Measurements from ENCODE around the gene WEE1. TPM values are rescaled to one million over a fixed set of nuclear protein-coding genes. Genes with fewer than 3 reads are reported as not detected.

Gene WEE1
- total and polyA plus RNA-seq, 10 of the 15 experiments (the other 5 are each of a cell fraction or from before 2014, with no cell fraction given): 13.8 to 69.5 (median 45.4) TPM

GRCh38 chr11:9601037-9601875 lies 27.8 kb downstream of the WEE1 start (continued):
- TF ChIP-seq YY1 (IDR thresholded peaks at IDR 0.05; ENCODE audit: low read depth, low read length): 0 out of 2 replicates have a peak, but pooled peaks have one; percentile 26
- TF ChIP-seq BCL3 (IDR thresholded peaks at IDR 0.05; ENCODE audit: borderline replicate concordance, insufficient read depth, low read depth, low read length, poor library complexity, severe bottlenecking): peak; percentile 49
- TF ChIP-seq, protein P1, sequence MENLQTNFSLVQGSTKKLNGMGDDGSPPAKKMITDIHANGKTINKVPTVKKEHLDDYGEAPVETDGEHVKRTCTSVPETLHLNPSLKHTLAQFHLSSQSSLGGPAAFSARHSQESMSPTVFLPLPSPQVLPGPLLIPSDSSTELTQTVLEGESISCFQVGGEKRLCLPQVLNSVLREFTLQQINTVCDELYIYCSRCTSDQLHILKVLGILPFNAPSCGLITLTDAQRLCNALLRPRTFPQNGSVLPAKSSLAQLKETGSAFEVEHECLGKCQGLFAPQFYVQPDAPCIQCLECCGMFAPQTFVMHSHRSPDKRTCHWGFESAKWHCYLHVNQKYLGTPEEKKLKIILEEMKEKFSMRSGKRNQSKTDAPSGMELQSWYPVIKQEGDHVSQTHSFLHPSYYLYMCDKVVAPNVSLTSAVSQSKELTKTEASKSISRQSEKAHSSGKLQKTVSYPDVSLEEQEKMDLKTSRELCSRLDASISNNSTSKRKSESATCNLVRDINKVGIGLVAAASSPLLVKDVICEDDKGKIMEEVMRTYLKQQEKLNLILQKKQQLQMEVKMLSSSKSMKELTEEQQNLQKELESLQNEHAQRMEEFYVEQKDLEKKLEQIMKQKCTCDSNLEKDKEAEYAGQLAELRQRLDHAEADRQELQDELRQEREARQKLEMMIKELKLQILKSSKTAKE (IDR thresholded peaks at IDR 0.05; ENCODE audit: low read depth, poor library complexity, severe bottlenecking): peak; percentile 49
- no peak for TF ChIP-seq KAT2A (conservative IDR thresholded peaks at IDR 0.05; ENCODE audit: control insufficient read depth, low read depth, low read length)
- TF ChIP-seq ESRRA (IDR thresholded peaks at IDR 0.05; ENCODE audit: low read length): no peak
- TF ChIP-seq STAT3 (IDR thresholded peaks at IDR 0.05; ENCODE audit: low read depth, low read length): no peak
- TF ChIP-seq ZSCAN29 (IDR thresholded peaks at IDR 0.05): no peak
- TF ChIP-seq BHLHE40 (IDR thresholded peaks at IDR 0.05; ENCODE audit: borderline replicate concordance in 1 of 2, low read depth in 2 of 2, low read length in 1 of 2): peak; percentile 40 to 57; a peak in 2 of 4 replicates
- peak; percentile 78; the same call in 1 of the 2 replicates for TF ChIP-seq ZBED1 (IDR thresholded peaks at IDR 0.05; ENCODE audit: borderline replicate concordance)

Data from GM12878 (cell line).